ENCODE data around the gene HOXC6. TPM values are rescaled to one million over a fixed set of nuclear protein-coding genes. Genes with fewer than 3 reads are reported as not detected.

HOXC6 gene
- polyA plus RNA-seq, 2 donors = 1.4 TPM

DNA sequence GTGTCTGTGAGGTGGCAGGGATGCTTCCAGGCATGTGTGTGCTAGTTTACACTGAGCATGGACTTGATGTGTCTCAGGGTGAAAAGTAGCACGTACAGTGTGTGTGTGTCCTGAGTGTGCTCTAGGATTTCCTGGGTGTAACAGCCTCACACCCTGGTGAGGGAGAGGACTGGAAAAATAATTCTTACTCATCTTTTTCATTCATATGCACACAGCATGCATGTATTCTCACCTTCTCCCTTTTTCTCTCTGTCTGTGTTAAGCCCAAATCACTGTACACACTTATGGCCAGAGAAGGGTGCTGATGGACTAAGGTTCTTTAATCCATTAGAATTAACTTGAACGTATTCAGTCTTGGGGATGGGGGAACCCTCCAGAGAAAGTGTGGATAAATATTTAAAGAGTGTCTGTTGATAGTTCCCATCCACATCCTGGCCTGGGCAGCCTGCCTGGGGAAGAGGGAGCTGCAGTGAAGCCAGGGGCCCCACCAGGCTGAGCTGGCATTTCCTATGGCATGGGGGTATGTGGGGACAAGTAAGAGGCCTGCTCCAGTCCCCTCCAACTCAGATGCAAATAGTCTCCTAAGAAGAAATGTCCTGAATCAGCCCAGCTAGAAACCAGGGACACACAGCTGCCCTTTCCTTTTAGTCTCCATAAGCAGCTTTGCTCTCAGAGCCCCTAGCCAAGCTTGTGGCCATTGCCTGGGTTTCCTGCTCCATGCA lies 20.5 kb upstream of the HOXC6 start:
- no peak overlapping the region for H3K27ac ChIP-seq (ENCODE audit: low read depth in 2 of 2, low read length in 1 of 2)
- H3K36me3 ChIP-seq (ENCODE audit: control insufficient read depth in 2 of 2, insufficient read depth in 2 of 2, low read length in 1 of 2) = no peaks in the 10 kb centered on the region
- peaks cover 0 to 27% of the 10 kb centered on the region in 2 donors for H3K27me3 ChIP-seq (ENCODE audit: control insufficient read depth in 1 of 2, insufficient read depth in 2 of 2, low read length in 2 of 2)
- no peaks in the 10 kb centered on the region for H3K9me3 ChIP-seq (ENCODE audit: control insufficient read depth in 2 of 2, insufficient read depth in 1 of 2, low read depth in 1 of 2, low read length in 1 of 2)
- peaks cover 0 to 2% of the 10 kb centered on the region in 2 donors for H3K4me1 ChIP-seq (ENCODE audit: control insufficient read depth in 2 of 2, insufficient read depth in 2 of 2, low read length in 1 of 2)
- no peak overlapping the region for H3K4me3 ChIP-seq (ENCODE audit: low read depth in 1 of 2, low read length in 2 of 2)
- WGBS, 2 donors = 67 to 73% methylated on average over 2 of the region's 2 CpGs

DNA sequence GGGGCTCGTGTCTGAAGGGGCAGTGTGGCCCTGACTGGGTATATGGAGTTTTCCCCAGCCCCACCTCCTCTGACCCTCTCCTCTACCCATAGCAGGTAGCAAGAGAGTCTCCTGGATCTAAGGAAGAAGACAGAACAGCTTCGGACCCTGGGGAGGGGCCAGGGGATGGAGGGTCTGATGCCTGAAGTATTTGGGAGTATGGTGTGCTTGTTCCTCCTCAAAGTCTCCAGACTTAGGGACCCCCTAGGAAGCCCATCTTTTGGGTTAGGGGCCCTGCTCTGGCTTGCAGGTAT lies 20.0 kb upstream of the HOXC6 start:
- H3K4me1 ChIP-seq (ENCODE audit: control insufficient read depth in 2 of 2, insufficient read depth in 2 of 2, low read length in 1 of 2) = peaks cover 0 to 2% of the 10 kb centered on the region in 2 donors
- H3K36me3 ChIP-seq (ENCODE audit: control insufficient read depth in 2 of 2, insufficient read depth in 2 of 2, low read length in 1 of 2) = no peaks in the 10 kb centered on the region
- WGBS, 2 donors = 47 to 48% methylated on average over 2 of the region's 2 CpGs
- H3K9me3 ChIP-seq (ENCODE audit: control insufficient read depth in 2 of 2, insufficient read depth in 1 of 2, low read depth in 1 of 2, low read length in 1 of 2) = no peaks in the 10 kb centered on the region
- peaks cover 0 to 31% of the 10 kb centered on the region in 2 donors for H3K27me3 ChIP-seq (ENCODE audit: control insufficient read depth in 1 of 2, insufficient read depth in 2 of 2, low read length in 2 of 2)
- no peak overlapping the region for H3K4me3 ChIP-seq (ENCODE audit: low read depth in 1 of 2, low read length in 2 of 2)
- no peak overlapping the region for H3K27ac ChIP-seq (ENCODE audit: low read depth in 2 of 2, low read length in 1 of 2)

DNA sequence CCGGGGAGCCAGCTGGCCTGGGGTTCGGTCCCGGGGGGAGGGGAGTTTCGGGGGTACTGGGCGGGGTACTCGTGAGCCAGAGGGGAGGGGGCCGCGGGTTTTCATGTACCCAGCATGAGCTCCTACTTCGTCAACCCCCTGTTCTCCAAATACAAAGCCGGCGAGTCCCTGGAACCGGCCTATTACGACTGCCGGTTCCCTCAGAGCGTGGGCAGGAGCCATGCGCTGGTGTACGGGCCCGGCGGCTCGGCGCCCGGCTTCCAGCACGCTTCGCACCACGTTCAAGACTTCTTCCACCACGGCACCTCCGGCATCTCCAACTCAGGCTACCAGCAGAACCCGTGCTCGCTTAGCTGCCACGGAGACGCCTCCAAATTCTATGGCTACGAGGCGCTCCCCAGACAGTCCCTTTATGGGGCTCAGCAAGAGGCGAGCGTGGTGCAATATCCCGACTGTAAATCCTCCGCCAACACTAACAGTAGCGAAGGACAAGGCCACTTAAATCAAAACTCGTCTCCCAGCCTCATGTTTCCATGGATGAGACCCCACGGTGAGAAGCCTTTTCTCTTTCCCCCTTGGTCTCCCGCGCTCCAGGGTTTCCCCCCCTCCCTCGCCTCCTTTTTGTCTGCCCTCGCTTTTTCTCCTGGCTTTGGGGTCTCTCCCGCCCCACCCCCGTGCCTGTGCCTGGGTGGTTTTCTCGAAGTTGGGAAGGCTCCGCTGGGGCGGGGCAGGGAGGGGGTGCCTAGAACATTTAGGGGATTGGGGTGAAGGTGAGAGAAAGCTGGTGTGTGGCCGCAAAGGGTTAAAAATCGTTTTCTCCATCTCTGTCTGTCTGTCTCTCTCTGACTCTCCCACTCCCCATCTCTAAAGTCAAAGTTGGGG lies 18.8 kb upstream of the HOXC6 start:
- H3K9me3 ChIP-seq (ENCODE audit: control insufficient read depth in 2 of 2, insufficient read depth in 1 of 2, low read depth in 1 of 2, low read length in 1 of 2) = no peaks in the 10 kb centered on the region
- H3K27me3 ChIP-seq (ENCODE audit: control insufficient read depth in 1 of 2, insufficient read depth in 2 of 2, low read length in 2 of 2) = peaks cover 0 to 29% of the 10 kb centered on the region in 2 donors
- peak overlapping the region in 1 of 2 donors; percentile 54 for H3K4me3 ChIP-seq (ENCODE audit: low read depth in 1 of 2, low read length in 2 of 2)
- H3K4me1 ChIP-seq (ENCODE audit: control insufficient read depth in 2 of 2, insufficient read depth in 2 of 2, low read length in 1 of 2) = peaks cover 0 to 2% of the 10 kb centered on the region in 2 donors
- H3K27ac ChIP-seq (ENCODE audit: low read depth in 2 of 2, low read length in 1 of 2) = no peak overlapping the region
- no peaks in the 10 kb centered on the region for H3K36me3 ChIP-seq (ENCODE audit: control insufficient read depth in 2 of 2, insufficient read depth in 2 of 2, low read length in 1 of 2)
- WGBS, 2 donors = 6 to 8% methylated on average over 46 to 51 of the region's 51 CpGs

DNA sequence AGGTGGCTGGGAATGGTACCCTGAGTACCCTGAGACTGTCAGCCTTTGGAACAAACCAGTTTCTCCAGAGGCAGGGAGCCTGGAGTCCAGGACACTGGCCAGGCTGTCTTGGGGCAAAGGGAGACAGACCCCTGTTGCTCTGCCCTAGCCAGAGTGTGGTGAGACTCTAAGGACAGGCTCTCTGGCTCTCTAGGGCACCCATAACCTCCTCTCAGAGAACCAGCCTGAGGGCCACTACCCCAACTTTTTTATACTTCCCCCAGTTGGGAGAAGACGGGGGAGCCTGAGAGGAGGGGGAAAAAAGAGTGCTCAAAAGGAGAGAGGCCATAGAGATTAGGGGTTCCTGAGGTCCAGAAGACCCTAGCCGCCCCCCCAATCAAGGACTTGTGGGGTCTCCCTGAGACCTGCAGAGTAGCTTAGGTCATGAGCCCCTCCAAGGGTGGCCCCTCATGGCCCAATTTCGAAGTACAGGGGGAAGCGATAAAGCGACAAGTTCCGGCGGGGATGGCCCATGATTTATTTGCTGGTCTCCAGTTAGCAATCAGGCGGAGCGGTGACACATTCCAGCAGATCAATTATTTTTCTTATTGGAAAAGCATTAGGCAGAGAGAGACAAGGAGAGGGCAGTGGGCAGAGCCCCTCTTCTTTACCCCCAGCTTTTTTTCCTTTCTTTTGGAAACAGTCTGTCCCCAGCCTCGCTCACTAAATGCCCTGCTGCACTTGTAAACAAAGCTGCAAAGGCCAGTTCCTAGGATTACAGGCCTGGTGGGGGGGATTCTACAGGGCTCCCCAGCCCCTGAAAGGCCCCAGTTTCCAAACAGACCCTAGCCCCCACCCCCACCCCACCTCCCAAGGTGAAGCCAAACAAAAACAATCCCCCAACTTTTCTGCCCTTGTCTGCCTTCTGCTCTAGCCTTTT lies 17.9 kb upstream of the HOXC6 start:
- Histone ChIP-seq H3K36me3 (ENCODE audit: control insufficient read depth in 2 of 2, insufficient read depth in 2 of 2, low read length in 1 of 2) (no peaks in the 10 kb centered on the region), H3K9me3 (ENCODE audit: control insufficient read depth in 2 of 2, insufficient read depth in 1 of 2, low read depth in 1 of 2, low read length in 1 of 2) (no peaks in the 10 kb centered on the region), H3K4me3 (ENCODE audit: low read depth in 1 of 2, low read length in 2 of 2) (no peak overlapping the region), H3K27me3 (ENCODE audit: control insufficient read depth in 1 of 2, insufficient read depth in 2 of 2, low read length in 2 of 2) (peaks cover 0 to 32% of the 10 kb centered on the region in 2 donors), H3K4me1 (ENCODE audit: control insufficient read depth in 2 of 2, insufficient read depth in 2 of 2, low read length in 1 of 2) (peaks cover 0 to 5% of the 10 kb centered on the region in 2 donors), H3K27ac (ENCODE audit: low read depth in 2 of 2, low read length in 1 of 2) (no peak overlapping the region)
- WGBS, 2 donors = 36 to 50% methylated on average over 10 of the region's 10 CpGs

DNA sequence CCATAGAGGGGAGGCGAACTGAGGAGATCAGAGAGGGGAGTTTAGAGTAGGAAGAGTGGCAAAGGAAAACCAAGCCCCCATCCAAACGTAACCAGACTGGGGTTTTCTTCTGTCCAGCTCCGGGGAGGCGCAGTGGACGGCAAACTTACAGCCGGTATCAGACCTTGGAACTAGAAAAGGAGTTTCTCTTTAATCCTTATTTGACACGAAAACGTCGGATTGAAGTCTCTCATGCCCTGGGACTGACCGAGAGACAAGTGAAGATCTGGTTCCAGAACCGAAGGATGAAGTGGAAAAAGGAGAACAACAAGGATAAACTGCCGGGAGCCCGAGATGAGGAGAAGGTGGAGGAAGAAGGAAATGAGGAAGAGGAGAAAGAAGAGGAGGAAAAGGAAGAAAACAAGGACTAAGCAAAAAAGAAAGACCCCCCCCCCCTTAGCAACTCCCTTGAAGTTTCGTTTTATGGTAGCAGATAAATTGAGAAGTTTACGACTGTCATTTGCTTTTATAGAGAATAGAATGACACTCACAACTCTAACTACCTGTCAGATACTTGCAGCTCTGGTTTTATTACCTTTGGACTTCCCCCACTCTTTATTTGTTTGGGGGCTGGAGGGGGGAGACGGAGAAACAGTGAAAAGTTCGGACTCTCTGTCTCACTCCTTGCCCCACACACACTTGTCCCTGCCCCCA lies 17.1 kb upstream of the HOXC6 start:
- Histone ChIP-seq H3K9me3 (ENCODE audit: control insufficient read depth in 2 of 2, insufficient read depth in 1 of 2, low read depth in 1 of 2, low read length in 1 of 2) (no peaks in the 10 kb centered on the region), H3K4me1 (ENCODE audit: control insufficient read depth in 2 of 2, insufficient read depth in 2 of 2, low read length in 1 of 2) (peaks cover 0 to 5% of the 10 kb centered on the region in 2 donors), H3K27me3 (ENCODE audit: control insufficient read depth in 1 of 2, insufficient read depth in 2 of 2, low read length in 2 of 2) (peaks cover 0 to 32% of the 10 kb centered on the region in 2 donors), H3K27ac (ENCODE audit: low read depth in 2 of 2, low read length in 1 of 2) (no peak overlapping the region), H3K4me3 (ENCODE audit: low read depth in 1 of 2, low read length in 2 of 2) (no peak overlapping the region), H3K36me3 (ENCODE audit: control insufficient read depth in 2 of 2, insufficient read depth in 2 of 2, low read length in 1 of 2) (no peaks in the 10 kb centered on the region)
- WGBS, 2 donors = 13 to 31% methylated on average over 17 of the region's 17 CpGs

- peaks cover 0 to 30% of the 10 kb centered on the region in 2 donors for H3K27me3 ChIP-seq (ENCODE audit: control insufficient read depth in 1 of 2, insufficient read depth in 2 of 2, low read length in 2 of 2)
- H3K36me3 ChIP-seq (ENCODE audit: control insufficient read depth in 2 of 2, insufficient read depth in 2 of 2, low read length in 1 of 2) = no peaks in the 10 kb centered on the region
Measured at GRCh38 chr12:54011665-54012532, 16.3 kb upstream of the HOXC6 start.

DNA sequence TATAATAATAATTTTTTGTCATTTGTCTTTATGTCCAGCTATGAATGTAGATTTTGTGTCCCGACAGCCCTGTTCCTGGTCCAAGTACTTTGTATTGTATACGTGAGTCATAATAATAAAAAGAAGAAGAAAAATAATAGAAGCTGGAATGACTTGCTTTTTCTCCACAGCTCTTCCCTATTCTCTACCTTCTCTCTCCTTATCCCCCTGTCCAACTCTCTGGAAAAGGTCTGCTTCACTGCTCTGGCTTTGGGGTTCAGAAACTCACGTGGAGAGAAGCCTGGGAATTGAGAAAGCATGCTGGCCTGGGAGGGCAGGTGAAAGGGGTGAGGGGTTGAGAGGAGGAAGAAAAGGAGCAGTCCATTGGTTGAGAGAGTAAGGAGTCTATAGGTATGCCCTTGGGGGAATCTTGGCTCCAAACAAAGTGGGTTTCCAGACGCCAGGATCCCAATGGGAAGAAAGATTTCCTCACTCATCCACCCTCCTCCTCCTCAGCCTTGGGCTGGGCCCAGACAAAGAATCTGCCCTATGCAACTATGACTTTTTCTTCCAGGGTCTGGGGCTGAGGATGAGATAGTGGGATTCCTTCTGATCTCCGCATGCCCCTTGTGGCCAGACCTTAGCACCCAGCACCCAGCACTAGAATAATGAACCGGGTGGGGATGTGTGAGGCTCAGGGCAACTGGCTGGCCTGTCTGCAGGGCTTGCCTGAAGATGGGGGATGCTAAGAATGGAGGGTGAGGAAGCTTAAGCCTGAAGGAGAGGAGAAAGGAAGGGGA lies 15.4 kb upstream of the HOXC6 start:
- peaks cover 0 to 5% of the 10 kb centered on the region in 2 donors for H3K4me1 ChIP-seq (ENCODE audit: control insufficient read depth in 2 of 2, insufficient read depth in 2 of 2, low read length in 1 of 2)
- no peaks in the 10 kb centered on the region for H3K9me3 ChIP-seq (ENCODE audit: control insufficient read depth in 2 of 2, insufficient read depth in 1 of 2, low read depth in 1 of 2, low read length in 1 of 2)
- no peak overlapping the region for H3K4me3 ChIP-seq (ENCODE audit: low read depth in 1 of 2, low read length in 2 of 2)
- peaks cover 0 to 26% of the 10 kb centered on the region in 2 donors for H3K27me3 ChIP-seq (ENCODE audit: control insufficient read depth in 1 of 2, insufficient read depth in 2 of 2, low read length in 2 of 2)
- 37 to 47% methylated on average over 6 of the region's 6 CpGs for WGBS, 2 donors
- H3K36me3 ChIP-seq (ENCODE audit: control insufficient read depth in 2 of 2, insufficient read depth in 2 of 2, low read length in 1 of 2) = no peaks in the 10 kb centered on the region
- H3K27ac ChIP-seq (ENCODE audit: low read depth in 2 of 2, low read length in 1 of 2) = no peak overlapping the region

More at GRCh38 chr12:54011665-54012532, 16.3 kb upstream of the HOXC6 start:
- H3K4me3 ChIP-seq (ENCODE audit: low read depth in 1 of 2, low read length in 2 of 2) = no peak overlapping the region
- H3K4me1 ChIP-seq (ENCODE audit: control insufficient read depth in 2 of 2, insufficient read depth in 2 of 2, low read length in 1 of 2) = peaks cover 0 to 5% of the 10 kb centered on the region in 2 donors
- 45 to 53% methylated on average over 14 of the region's 14 CpGs for WGBS, 2 donors
- H3K9me3 ChIP-seq (ENCODE audit: control insufficient read depth in 2 of 2, insufficient read depth in 1 of 2, low read depth in 1 of 2, low read length in 1 of 2) = no peaks in the 10 kb centered on the region
- H3K27ac ChIP-seq (ENCODE audit: low read depth in 2 of 2, low read length in 1 of 2) = no peak overlapping the region
